HG03520 (cell line): Measurements from ENCODE around the gene FAM47C.
"Not testable (repeated sequence)": the region's sequence is repeated elsewhere in the genome, so short reads cannot be mapped to it uniquely, and the experiment has no call there.

Experiments
- ATAC-seq: cut with Tn5 transposase; IDR thresholded peaks from one replicate; pipeline ENCODE4 v1.9.1; 2021; ENCODE audit warnings: mild to moderate bottlenecking, moderate library complexity; ENCODE audit not compliant: unreplicated experiment

Gene FAM47C

GRCh38 chrX:37008182-37008581, at the start of gene FAM47C:
FAM47C (plus strand) TSS chrX:37008366; CDS start chrX:37008411, 45 bp downstream.
- ATAC-seq = not testable (repeated sequence)

GRCh38 chrX:36961590-36961989, 46.6 kb upstream of the FAM47C start:
- ATAC-seq = no peak

GRCh38 chrX:36963069-36963808, 44.9 kb upstream of the FAM47C start:
- ATAC-seq = no peak

GRCh38 chrX:36963852-36964251, 44.3 kb upstream of the FAM47C start:
- ATAC-seq = no peak

- ATAC-seq = no peak
Measured at GRCh38 chrX:36973575-36973974, 34.6 kb upstream of the FAM47C start.

GRCh38 chrX:36974911-36975310, 33.3 kb upstream of the FAM47C start:
- no peak for ATAC-seq

- no peak for ATAC-seq
Measured at GRCh38 chrX:36978886-36979285, 29.3 kb upstream of the FAM47C start.

GRCh38 chrX:36983831-36984230, 24.3 kb upstream of the FAM47C start:
- ATAC-seq = no peak

- ATAC-seq = not testable (repeated sequence)
Measured at GRCh38 chrX:36985416-36986209, 22.6 kb upstream of the FAM47C start.

GRCh38 chrX:36986231-36986630, 21.9 kb upstream of the FAM47C start:
- no peak for ATAC-seq

GRCh38 chrX:36987212-36987611, 21.0 kb upstream of the FAM47C start:
- not testable (repeated sequence) for ATAC-seq

- no peak for ATAC-seq
Measured at GRCh38 chrX:37000140-37000539, 8.0 kb upstream of the FAM47C start.

- no peak for ATAC-seq
Measured at GRCh38 chrX:37010496-37010895, 2.3 kb downstream of the FAM47C start.

GRCh38 chrX:37034260-37034659, 26.1 kb downstream of the FAM47C start:
- not testable (repeated sequence) for ATAC-seq

GRCh38 chrX:37036674-37037220, 28.6 kb downstream of the FAM47C start:
- not testable (repeated sequence) for ATAC-seq

- ATAC-seq = not testable (repeated sequence)
Measured at GRCh38 chrX:37038814-37039213, 30.6 kb downstream of the FAM47C start.

- not testable (repeated sequence) for ATAC-seq
Measured at GRCh38 chrX:37042956-37043885, 35.1 kb downstream of the FAM47C start.

- no peak for ATAC-seq
Measured at GRCh38 chrX:37047776-37048175, 39.6 kb downstream of the FAM47C start.

- ATAC-seq = not testable (repeated sequence)
Measured at GRCh38 chrX:37057572-37057971, 49.4 kb downstream of the FAM47C start.

- peak; percentile 93 for ATAC-seq
Measured at GRCh38 chrX:37060999-37061398, 52.8 kb downstream of the FAM47C start.
